ENCODE data around the gene RAB8B.
"Not testable (repeated sequence)": the region's sequence is repeated elsewhere in the genome, so short reads cannot be mapped to it uniquely, and the experiment has no call there.

Gene RAB8B

GRCh38 chr15:63237086-63237485 is 47.7 kb downstream of the RAB8B start:
- DNase-seq (ENCODE audit: low read depth in 2 of 2) = not testable (repeated sequence)

GRCh38 chr15:63238171-63238570 is 48.8 kb downstream of the RAB8B start:
- no peak for DNase-seq (ENCODE audit: low read depth in 2 of 2)

GRCh38 chr15:63238796-63239195 is 49.4 kb downstream of the RAB8B start:
- no peak for DNase-seq (ENCODE audit: low read depth in 2 of 2)

GRCh38 chr15:63240109-63240508 is 50.7 kb downstream of the RAB8B start:
- DNase-seq (ENCODE audit: low read depth in 2 of 2) = no peak

- no peak for DNase-seq (ENCODE audit: low read depth in 2 of 2)
Observed at GRCh38 chr15:63241316-63241715, 51.9 kb downstream of the RAB8B start.

- no peak for DNase-seq (ENCODE audit: low read depth in 2 of 2)
Observed at GRCh38 chr15:63243101-63243500, 53.7 kb downstream of the RAB8B start.

- no peak for DNase-seq (ENCODE audit: low read depth in 2 of 2)
Observed at GRCh38 chr15:63243776-63244175, 54.4 kb downstream of the RAB8B start.

GRCh38 chr15:63244399-63244798 is 55.0 kb downstream of the RAB8B start:
- no peak for DNase-seq (ENCODE audit: low read depth in 2 of 2)

- DNase-seq (ENCODE audit: low read depth in 2 of 2) = no peak
Observed at GRCh38 chr15:63244976-63245645, 55.7 kb downstream of the RAB8B start.

GRCh38 chr15:63246691-63247469 is 57.5 kb downstream of the RAB8B start:
- no peak for DNase-seq (ENCODE audit: low read depth in 2 of 2)

- no peak for DNase-seq (ENCODE audit: low read depth in 2 of 2)
Observed at GRCh38 chr15:63250312-63250965, 61.0 kb downstream of the RAB8B start.

- DNase-seq (ENCODE audit: low read depth in 2 of 2) = no peak
Observed at GRCh38 chr15:63251701-63252100, 62.3 kb downstream of the RAB8B start.

GRCh38 chr15:63252292-63252691 is 62.9 kb downstream of the RAB8B start:
- DNase-seq (ENCODE audit: low read depth in 2 of 2) = no peak

- DNase-seq (ENCODE audit: low read depth in 2 of 2) = no peak
Observed at GRCh38 chr15:63254991-63255390, 65.6 kb downstream of the RAB8B start.

GRCh38 chr15:63255489-63255990 is 66.1 kb downstream of the RAB8B start:
- DNase-seq (ENCODE audit: low read depth in 2 of 2) = no peak

GRCh38 chr15:63256433-63257274 is 67.2 kb downstream of the RAB8B start:
- DNase-seq (ENCODE audit: low read depth in 2 of 2) = no peak

- no peak for DNase-seq (ENCODE audit: low read depth in 2 of 2)
Observed at GRCh38 chr15:63258658-63259057, 69.3 kb downstream of the RAB8B start.

- no peak for DNase-seq (ENCODE audit: low read depth in 2 of 2)
Observed at GRCh38 chr15:63260791-63261190, 71.4 kb downstream of the RAB8B start.

GRCh38 chr15:63261311-63261710 is 71.9 kb downstream of the RAB8B start:
- DNase-seq (ENCODE audit: low read depth in 2 of 2) = no peak

GRCh38 chr15:63263519-63263918 is 74.1 kb downstream of the RAB8B start:
- no peak for DNase-seq (ENCODE audit: low read depth in 2 of 2)

GRCh38 chr15:63264688-63265293 is 75.4 kb downstream of the RAB8B start:
- no peak for DNase-seq (ENCODE audit: low read depth in 2 of 2)

Measured in stimulated activated CD8-positive, alpha-beta memory T cell treated with anti-CD3 and anti-CD28 coated beads, Interleukin-15, amount 100 ng/mL, for 4 hours (primary cell).